ENCODE measurements around the gene ULK4.

GRCh38 chr3:41574900-41575299 is 387.0 kb downstream of the ULK4 start:
- no peak for TF ChIP-seq HDGF (IDR thresholded peaks at IDR 0.05)
- no peak for TF ChIP-seq MTA3 (IDR thresholded peaks at IDR 0.05; ENCODE audit: borderline replicate concordance)
- TF ChIP-seq POLR2A (conservative IDR thresholded peaks at IDR 0.05), result no peak
- no peak for TF ChIP-seq ZNF79 (CRISPR knock-in tag; IDR thresholded peaks at IDR 0.05; ENCODE audit: low read depth)
- no peak for TF ChIP-seq ZKSCAN3 (CRISPR knock-in tag; IDR thresholded peaks at IDR 0.05)
- no peak for TF ChIP-seq NFYB (IDR thresholded peaks at IDR 0.05; ENCODE audit: extremely low read depth, insufficient read length)
- no peak for TF ChIP-seq NR2C2 (CRISPR knock-in tag; IDR thresholded peaks at IDR 0.05)
- TF ChIP-seq NR2C2 (tag; IDR thresholded peaks at IDR 0.05), result no peak
- no peak for TF ChIP-seq ELF1 (tag; IDR thresholded peaks at IDR 0.05)
- TF ChIP-seq DACH1 (IDR thresholded peaks at IDR 0.05; ENCODE audit: partially characterized antibody), result no peak

Measured in K562 (cell line).